ENCODE results near the gene CMC2.

Gene CMC2

DNA sequence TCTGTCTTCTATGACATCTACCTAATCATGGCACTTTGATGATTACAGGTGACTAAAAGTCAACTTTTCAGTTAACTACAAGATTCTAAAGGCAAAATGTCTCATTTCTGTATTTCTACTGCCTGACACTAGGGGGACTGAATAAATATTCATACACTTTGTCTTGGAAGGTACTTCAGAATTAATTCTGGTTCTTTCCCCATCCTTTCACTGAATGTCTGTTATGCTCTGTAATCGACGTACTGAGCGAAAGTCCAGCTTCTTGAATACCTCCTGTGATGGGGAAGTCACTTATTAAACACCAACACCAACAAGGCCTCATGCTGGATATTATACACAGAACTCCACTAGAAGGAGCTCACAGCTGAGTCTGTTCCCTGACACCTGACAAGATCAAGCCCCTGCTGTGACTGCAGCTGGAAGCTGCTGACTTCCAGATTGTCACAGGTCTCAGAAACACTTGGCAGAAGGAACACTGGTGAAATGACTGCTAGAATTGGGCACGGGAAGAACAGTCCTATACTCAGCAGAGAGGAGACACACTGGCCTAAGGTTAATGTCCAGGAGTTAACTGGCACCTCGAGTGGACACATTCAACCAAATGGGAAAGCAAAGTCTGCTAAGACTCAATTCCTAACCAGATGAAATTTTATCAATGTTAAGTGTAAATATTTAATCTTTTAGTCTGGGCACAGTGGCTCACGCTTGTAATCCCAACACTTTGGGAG lies 31.9 kb downstream of the CMC2 start:
- DNase-seq (ENCODE audit: low read depth in 1 of 2, low spot score in 1 of 2) = no peak

DNA sequence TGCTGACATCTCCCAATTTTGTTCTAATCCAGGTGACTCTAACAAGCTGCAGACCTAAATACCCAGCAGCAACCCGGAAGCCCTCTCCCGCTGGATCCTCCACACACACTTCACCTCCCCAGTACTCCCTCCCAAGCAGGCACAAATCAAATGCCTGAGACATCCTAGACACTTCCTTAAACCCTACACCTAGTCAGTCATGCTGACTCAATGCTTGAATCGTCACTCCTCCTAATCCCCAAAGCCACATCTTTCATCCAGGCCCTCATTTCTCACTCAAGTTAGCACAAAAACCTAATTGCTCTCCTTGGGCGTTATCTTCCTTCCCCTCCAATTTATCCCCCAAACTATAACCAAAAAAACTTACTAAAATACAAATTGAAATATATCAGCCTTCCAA lies 32.7 kb downstream of the CMC2 start:
- DNase-seq (ENCODE audit: low read depth in 1 of 2, low spot score in 1 of 2) = no peak

DNA sequence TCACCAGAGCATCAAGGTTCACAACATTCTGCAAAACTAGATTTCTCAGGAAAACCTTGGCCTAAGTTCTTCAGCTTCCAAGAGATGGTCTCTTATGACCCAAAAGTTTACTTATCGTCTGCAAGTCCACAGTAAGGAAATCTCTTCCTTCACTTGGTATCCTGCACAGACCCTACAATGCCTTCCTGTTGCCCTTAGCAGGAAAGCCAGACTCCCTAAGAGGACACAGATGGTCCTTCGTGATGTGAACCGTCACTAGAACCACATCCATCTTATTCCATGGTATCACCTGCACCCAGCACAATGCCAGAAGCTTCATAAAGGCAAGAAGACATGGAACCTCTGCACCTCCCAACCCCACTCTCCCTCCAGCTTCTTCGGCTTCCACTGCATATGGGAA lies 34.1 kb downstream of the CMC2 start:
- DNase-seq (ENCODE audit: low read depth in 1 of 2, low spot score in 1 of 2) = no peak

DNA sequence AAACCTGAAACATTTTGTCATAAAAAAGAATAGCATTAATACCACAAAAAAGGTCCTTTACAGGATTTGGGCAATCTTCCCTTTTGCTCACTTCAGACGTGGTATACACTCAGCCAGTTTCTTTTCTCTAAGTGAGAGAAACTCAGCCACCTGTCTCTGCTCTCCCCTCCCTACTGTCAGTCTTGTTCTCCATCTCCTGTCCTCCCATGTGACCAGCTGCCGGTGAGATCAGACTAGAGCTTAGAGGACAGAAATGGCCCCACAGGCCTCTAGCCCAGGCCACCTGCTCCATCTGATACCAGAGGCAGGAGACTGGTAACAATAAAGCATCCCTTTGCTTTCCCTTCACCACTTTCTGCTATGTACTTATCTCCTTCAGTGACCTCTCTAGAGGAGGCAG lies 34.9 kb downstream of the CMC2 start:
- DNase-seq (ENCODE audit: low read depth in 1 of 2, low spot score in 1 of 2) = no peak

DNA sequence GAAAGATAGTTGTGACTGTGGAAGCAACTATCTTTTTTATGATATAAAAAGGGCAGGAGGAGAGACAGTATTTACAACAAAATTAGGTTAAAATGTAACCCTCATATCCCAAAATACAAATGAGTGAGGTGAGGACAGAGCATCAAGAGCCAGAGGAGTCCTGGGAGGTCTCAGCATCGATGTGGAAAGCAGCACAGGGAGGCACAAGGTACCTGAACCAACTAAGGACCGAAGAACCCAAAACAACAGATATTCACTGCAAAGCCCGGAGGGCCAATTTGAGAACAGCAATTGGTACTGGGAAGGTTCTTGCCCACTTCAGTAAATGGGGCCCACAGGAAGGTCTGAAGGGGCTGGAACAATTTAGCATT lies 37.6 kb downstream of the CMC2 start:
- DNase-seq (ENCODE audit: low read depth in 1 of 2, low spot score in 1 of 2) = no peak

DNA sequence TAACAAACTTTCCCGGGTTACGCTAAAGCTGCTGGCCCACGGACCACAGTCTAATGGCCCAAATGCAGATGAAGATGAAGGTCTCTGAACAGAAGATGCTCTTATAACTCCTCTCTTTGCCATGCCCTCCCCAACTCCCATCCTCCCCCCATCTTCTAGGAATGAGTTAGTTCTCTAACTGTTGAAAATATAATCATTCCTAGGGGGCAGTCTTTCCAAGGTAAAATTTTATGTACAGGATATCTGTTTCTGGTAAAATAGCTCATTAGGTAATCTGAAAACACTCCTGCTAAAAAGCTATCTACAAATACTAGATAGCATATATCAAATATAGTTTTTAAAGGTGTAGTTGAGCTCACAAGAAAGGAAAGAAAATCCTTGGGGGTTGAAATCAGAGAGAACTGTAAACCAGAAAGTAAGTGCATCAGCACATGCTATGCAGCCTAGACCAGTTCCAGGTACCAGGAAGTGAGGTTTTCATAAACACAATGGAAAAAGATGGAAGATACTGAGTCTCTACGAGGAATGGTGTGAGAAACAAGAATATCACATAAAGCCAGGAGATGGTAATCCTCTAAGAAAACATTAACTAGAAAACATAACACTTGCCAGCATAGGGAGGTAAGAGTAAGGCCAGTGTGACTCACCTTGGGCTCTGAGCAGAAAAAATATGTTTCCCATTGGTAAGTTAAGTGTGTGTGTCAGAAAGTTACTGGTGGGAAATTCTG lies 38.1 kb downstream of the CMC2 start:
- DNase-seq (ENCODE audit: low read depth in 1 of 2, low spot score in 1 of 2) = no peak

DNA sequence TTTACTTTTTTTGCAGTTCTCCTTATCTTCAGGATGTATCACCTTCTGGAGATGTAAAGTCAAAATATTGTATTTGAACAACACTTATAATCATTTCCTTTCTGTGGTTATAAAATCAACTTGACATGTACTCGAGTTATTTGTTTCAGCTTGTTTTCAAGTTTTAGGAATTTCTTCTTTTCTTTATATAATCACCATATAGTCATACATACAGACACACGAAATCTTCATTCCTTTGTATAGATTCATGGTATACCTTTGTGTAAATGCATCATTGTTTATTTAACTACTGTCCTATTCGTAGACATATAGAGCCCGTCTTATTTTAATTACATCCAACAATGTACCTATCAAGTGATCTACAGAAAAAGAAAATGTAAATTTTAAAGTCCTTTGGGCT lies 40.1 kb downstream of the CMC2 start:
- DNase-seq (ENCODE audit: low read depth in 1 of 2, low spot score in 1 of 2) = no peak

DNA sequence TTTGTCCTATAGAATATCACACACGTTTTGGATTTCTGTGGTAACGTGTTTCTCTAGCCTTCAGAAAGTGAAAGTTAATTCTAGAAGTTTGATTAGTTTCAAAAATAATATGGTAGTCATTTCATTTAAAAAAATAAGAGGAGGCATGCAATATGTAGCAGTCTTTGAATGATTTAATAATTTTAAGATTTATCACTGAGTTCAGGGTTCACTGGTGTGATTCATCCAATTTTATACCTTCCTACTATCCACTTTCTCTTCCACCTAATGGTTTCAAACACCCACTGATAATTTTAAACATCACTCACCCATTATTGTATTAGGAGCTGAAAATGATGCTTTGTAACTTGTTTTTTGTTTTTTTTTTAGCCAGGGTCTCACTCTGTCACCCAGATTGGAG lies 42.3 kb downstream of the CMC2 start:
- no peak for DNase-seq (ENCODE audit: low read depth in 1 of 2, low spot score in 1 of 2)

DNA sequence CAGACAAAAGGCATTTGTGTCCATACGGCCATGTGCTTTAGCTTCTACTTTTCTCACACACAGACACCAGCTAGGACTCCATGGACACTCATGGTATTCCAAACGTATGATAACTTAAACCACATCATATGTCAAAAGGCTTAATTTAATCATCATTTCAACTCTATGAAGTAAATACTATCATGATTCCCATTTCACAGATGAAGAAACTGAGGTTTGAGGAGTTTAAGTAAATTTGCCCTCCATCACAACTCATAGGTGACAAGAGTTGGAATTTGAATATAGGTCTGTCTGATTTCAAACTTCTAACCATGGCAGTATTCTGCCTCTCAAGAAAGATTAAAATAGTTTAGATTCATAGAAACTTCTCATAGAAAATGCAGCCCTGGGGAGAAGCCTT lies 43.8 kb downstream of the CMC2 start:
- DNase-seq (ENCODE audit: low read depth in 1 of 2, low spot score in 1 of 2) = no peak

DNA sequence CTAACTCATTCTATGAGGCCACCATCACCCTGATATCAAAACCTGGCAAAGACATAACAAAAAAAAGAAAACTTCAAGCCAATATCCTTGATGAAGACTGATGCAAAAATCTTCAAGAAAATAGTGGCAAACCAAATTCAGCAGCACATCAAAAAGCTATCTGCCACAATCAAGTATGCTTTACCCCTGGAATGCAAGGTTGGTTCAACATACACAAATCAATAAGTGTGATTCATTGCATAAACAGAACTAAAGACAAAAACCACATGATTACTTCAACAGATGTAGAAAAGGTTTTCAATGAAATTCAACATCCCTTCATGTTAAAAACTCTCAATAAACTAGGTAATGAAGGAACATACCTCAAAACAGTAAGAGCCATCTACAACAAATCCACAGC lies 48.4 kb downstream of the CMC2 start:
- DNase-seq (ENCODE audit: low read depth in 1 of 2, low spot score in 1 of 2) = no peak

DNA sequence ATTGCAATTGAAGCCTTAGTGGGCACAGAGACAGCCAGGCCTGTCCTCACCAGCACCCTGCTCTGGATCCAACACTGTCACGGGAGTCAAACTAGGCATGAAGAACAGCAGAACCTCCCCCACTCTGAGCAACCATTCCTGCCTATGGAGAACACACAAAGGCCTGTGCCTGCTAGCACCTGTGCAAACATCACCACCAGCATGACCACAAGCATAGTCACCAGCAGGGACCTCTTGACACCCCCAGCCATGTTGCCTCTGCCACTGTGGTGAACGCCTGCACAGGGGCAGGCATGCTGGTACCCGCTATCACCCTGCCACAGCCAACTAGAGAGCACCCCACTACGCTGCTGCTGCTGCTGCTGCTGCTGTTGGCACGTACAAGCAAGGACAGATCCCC lies 51.7 kb downstream of the CMC2 start:
- DNase-seq (ENCODE audit: low read depth in 1 of 2, low spot score in 1 of 2) = no peak

DNA sequence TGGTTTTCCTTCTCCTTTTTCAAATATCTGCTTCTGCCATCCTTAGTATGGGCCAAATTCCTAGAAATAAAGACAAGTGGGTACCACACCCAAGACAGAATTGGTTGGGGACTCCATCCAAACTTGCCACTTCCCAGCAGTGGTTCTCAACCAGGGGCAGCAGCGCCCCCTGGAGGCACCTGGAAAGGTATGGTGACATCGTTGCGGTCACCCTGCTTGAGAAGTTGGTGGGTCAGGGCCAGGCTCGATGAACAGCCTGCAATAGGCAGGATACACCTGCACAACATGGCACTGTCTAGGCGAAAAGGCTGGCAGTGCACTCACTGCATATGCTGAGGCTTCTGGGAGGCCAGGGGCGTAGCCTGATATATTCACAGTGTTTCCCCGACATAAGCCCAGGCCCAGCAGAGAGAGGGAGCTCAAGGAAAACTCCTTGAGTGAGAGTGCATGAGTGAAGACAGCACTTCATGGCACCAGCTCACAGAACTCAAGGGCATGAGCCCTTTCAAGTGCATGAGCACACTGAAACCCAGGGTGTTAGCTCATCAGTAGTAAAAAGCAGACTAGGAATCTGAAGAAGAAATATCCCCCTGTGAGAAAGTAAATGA lies 57.7 kb downstream of the CMC2 start:
- no peak for DNase-seq (ENCODE audit: low read depth in 1 of 2, low spot score in 1 of 2)

DNA sequence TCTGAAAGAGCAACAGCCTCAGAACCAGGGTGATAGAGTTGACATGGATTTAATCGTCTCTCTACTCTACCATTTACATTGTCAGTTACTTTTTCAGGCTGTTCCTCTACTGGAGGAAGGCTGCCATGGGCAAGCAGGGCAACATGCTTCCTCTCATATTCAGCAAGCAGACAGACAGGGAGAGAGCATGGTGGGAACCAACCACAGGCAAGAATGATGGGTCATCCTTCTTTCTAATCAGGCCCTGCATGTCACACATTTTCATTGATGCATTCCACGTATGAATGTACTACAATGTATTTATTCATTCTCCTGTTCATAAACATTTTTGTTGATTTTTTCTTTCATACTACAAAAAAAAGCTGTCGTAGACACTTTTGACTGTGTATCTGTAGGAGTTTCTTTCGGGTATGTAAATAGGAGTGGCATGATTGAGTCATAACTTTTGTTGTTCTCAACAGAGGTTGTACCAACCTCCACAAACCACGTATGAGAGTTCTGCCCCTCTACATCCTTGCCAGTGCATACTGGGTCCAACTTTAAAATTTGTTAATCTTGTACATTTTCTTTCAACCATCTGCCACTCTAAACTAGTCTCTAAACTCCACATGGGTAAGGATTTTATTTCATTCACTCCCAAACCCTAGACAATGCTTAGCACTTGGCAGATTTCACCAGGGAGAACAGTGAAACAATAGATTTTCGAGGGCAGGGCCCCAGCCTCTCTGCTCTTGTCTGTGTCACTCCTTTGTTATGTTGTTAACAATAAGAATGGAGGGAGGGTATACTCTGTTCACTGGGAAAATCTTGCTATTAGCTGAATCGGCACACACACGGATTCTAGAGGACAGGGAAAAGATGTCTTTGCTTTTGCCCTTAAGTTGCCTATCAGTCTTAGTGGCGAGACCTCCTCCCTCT lies 58.7 kb downstream of the CMC2 start:
- DNase-seq (ENCODE audit: low read depth in 1 of 2, low spot score in 1 of 2) = no peak

DNA sequence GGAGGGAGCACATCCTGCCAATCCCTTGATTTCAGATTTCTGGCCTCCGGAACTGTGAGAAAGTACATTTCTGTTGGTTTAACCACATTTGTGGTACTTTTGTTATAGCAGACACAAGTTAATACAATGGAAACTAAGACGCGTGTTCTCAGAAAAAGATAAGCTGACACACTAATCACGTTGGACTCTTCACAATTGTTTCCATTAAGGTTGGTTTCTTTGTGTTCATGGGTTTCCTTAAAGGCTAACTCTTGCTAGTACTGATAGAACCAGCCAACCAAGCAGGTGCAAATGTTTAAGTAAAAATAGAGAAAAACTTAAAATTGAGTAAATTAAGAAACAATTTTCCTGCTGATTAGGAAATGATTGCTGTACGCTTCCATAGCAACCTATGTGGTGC lies 59.4 kb downstream of the CMC2 start:
- no peak for DNase-seq (ENCODE audit: low read depth in 1 of 2, low spot score in 1 of 2)

DNA sequence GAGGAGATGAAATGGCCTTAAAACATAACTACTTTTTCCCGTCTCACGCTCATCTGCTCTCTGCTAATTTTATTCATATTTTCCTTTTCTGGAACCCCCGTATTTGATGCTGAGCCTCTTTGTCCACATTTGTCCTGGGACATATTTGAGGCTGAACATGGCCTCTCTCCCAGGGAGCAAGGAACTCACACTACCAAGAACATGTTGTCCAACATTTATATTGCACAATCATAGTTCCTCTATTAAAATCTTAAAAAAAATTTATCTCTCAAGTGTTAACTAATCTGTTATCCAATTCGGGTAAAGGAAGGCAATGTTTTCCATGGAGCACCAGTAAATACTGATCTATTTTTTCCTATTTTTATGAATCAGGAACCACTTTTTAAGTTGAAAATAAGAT lies 60.2 kb downstream of the CMC2 start:
- no peak for DNase-seq (ENCODE audit: low read depth in 1 of 2, low spot score in 1 of 2)

DNA sequence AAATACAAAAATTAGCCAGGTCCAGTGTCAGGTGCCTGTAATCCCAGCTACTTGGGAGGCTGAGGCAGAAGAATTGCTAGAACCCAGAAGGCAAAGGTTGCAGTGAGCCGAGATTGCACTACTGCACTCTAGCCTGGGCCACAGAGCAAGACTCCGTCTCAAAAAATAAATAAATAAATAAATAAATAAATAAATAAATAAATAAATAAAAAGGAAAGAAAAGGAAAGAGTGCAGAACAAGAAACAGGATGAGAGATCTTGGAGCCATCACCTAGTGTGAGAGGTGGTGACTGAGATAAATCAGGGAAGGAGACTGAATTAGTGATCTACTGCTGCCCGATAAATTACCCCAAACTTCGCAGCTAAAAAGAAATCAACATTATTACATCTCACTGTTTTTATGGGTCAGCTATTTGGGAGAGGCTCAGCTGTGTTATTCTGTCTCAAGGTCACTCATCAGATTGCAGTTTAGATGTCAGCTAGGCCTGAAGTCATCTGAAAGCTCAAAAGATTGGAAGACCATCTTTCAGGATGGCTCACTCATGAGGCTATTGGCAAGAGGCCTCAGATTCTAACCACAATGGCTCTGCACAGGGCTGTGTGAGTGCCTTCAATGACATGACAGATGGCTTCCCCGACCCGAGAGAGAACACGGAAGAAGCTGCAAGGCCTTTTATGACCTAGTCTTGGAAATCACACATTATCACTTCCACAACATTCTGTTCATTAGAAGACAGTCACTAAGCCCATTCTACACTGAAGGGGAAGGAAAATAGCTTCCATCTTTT lies 66.4 kb downstream of the CMC2 start:
- DNase-seq (ENCODE audit: low read depth in 1 of 2, low spot score in 1 of 2) = no peak

DNA sequence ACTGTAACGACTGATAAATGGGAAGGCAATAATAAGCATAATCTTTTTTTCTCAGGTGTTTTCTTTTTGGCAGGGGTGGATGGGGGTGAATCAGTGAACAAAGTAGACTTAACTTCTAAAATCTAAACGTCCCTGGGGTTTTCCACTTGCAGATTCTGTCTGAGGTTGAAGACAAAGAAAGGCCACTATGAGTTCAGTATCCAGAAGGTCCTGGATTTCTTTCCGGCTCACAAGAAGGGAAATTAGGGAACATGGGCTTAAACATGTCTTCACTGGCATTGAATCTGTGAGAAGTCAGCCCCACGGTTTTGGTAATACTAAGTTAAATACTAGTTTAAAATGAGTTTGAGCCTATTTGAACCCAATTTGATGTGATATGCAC lies 67.8 kb downstream of the CMC2 start:
- no peak for DNase-seq (ENCODE audit: low read depth in 1 of 2, low spot score in 1 of 2)

DNA sequence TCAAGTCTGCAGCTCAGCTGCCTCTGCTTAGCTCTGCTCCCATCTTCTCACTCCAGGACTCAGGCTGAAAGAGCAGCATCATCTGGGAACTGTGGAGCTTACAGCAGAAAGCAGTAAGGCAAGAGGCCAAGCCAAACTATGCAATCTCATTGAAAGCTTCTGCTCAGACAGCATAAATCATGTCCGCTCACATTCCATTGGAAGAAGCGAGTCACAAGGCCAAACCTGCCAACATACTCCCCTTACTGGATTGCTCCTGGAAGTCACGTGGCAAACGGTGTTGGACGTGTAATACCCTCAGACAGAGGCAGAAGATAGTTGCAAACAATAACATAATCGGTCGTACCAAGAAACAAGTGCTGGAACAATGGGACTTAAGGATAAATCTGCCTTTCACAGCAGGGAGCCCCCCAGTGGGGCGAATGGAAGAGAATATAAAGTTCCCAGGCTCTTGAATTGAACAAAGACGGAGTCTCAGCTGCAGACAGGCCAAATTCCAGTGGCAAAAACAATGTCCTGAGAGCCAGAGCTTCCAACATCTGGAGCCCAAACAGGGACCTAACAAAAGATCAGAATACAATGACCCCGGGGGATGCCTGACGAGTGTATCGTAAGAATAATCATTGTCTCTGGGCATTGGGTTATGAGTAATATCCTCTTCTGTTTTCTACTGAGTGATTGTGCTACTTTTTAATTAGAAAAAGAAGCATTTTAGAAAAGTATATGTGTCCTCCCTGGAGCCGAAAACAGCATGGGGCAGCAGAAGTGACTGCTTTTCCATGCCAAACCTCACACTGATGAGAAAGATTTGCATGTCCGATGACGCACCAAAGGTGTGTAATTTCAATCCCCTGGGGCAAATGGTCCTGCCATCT lies 68.4 kb downstream of the CMC2 start:
- DNase-seq (ENCODE audit: low read depth in 1 of 2, low spot score in 1 of 2) = no peak

DNA sequence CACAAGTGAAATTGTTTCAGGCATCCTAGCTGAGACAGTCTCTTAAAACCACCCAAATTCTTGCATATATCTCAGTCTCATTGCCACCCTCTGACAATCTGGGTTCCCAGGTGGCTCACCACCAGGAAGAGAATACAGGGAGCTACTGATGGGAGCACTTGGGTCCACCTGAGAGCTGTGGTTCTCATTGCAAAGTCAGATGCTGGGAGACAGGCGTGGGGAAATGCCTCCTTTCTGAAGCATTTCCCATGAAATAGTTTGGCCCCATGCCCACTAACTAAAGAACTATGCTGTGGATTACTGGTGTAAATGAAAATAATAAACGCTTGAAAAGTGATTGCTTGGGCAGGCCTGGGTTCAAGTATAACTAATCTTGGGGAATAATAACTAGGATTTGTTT lies 70.3 kb downstream of the CMC2 start:
- DNase-seq (ENCODE audit: low read depth in 1 of 2, low spot score in 1 of 2) = no peak

DNA sequence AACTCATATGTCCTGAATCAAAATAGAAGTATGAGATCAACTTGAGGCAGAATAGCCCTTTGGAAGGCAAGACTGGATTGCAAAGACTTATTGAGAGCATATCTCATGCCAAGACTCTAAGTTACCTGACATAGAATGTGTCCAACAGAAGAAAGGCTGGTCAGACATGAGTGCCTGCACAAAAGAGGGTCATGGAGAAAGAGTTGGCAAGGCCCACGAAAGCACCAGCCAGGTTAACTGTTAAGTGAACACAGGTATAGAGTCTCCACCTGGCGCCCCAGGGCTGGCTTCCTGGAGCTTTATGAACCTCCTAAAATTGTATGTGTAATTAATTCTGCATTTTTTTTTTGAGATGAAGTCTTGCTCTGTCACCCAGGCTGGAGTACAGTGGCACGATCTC lies 71.0 kb downstream of the CMC2 start:
- no peak for DNase-seq (ENCODE audit: low read depth in 1 of 2, low spot score in 1 of 2)

Measured in activated T-helper 1 cell treated with anti-CD3 and anti-CD28 coated beads, Interleukin-2, amount 50 U/mL, for 16 hours (primary cell).